HuH-7.5 (cell line): ENCODE measurements around the gene CTNNA3.
"Not testable (repeated sequence)": the region's sequence is repeated elsewhere in the genome, so short reads cannot be mapped to it uniquely, and the experiment has no call there.

Source experiments
- DNase-seq: peaks from one replicate; pipeline ENCODE4 v3.0.0; 2011; ENCODE audit warnings: low spot score

Gene CTNNA3

GRCh38 chr10:67246066-67246555, 449.9 kb downstream of the CTNNA3 start:
- no peak for DNase-seq

- DNase-seq, result no peak
Observed at GRCh38 chr10:67242528-67242927, 453.5 kb downstream of the CTNNA3 start.

DNA sequence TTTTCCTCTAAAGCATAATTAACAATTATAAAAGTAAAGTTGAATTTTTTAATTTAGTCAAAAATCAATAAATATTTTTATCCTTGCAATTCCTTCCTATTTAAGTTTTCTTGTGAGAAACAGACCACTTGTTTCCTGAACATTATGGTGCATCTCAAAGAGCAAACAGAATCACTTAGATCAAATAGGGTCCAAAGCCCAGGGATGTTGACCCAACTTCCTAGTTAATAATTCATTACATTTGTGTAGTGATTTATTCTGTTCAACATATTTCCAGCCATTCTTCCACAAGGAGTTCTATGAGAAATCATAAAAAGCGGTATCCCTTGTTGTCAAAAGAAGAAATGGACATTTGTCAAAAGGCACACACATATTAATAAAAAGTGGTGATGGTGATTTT, 454.5 kb downstream of the CTNNA3 start:
- no peak for DNase-seq

- DNase-seq, result no peak
Observed at GRCh38 chr10:67239864-67240497, 456.0 kb downstream of the CTNNA3 start.

- not testable (repeated sequence) for DNase-seq
Observed at GRCh38 chr10:67230680-67231500, 465.1 kb downstream of the CTNNA3 start.

- no peak for DNase-seq
Observed at GRCh38 chr10:67225226-67225625, 470.8 kb downstream of the CTNNA3 start.

- no peak for DNase-seq
Observed at GRCh38 chr10:67224553-67224952, 471.4 kb downstream of the CTNNA3 start.

DNA sequence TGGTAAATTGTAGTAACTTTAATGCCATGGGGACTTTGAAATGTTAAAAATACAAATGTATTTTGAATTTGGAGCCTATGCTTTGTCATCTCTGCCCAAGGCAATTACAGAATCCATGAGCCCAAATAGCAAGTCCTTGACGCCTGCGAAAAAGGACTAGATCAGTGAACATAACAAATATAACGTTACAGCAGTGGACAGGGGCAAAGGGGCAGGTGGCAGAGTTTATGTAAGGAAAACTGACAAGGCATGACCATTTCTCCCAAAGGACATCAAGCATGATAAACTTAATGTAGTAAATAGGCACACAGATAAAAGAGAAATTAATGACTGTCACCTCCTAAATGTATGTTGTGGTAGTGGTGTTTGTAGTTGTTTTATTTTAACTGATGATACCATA, 473.1 kb downstream of the CTNNA3 start:
- no peak for DNase-seq

DNA sequence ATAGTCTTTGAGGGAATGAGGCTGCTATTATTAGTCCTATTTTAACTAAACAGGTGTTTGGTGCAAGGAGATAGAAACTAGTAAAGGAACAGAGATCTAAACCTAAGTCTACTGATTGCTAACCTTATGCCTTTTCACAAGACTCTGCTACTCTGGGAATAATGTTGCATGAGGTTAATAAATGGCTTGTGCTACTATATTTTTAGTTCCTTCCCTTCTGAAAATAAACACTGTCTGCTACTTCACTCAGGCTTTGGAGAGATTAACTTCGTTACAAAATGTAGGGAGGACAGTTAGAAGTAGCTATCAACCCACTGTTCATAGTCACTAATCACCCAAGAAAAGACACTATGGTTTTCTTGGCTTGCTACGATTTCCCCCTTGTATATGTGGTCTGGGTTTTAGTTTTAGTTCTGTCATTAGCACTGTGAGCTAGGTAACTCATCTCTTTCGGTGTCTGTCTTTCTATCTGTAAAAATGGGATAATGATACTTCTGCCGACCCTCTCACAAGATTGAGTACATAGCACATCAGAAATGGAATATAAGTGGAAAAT, 474.0 kb downstream of the CTNNA3 start:
- no peak for DNase-seq

DNA sequence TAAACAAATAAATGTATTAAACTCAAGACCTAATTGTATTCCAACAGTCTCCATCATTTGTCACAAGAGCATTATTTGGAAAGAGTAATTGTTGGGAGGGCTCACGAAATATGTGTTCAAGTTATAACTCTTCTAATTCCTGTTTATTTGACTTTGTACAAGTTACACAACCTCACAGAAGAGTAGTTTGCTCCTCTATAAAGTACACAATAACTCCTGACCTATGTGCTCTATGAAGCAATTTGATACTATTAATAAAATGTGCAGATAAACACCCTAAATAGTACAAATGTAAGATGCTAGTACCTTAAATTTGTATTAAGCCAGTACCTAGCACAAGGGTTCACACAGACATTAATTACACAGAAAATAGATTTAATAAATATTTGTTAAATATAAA, 484.3 kb downstream of the CTNNA3 start:
- no peak for DNase-seq

DNA sequence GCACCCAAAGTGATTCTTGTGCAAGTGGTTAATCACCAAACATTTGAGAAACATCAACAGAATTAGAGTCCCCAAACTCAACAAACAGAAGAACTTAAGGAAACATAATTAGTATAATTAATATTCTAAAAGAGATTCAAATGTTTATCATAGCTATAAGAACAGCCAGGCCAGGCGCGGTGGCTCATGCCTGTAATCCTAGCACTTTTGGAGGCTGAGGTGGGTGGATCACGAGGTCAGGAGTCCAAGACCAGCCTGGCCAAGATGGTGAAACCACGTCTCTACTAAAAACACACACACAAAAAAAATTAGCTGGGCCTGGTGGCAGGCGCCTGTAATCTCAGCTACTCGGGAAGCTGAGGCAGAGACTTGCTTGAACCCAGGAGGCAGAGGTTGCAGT, 488.1 kb downstream of the CTNNA3 start:
- DNase-seq, result not testable (repeated sequence)

DNA sequence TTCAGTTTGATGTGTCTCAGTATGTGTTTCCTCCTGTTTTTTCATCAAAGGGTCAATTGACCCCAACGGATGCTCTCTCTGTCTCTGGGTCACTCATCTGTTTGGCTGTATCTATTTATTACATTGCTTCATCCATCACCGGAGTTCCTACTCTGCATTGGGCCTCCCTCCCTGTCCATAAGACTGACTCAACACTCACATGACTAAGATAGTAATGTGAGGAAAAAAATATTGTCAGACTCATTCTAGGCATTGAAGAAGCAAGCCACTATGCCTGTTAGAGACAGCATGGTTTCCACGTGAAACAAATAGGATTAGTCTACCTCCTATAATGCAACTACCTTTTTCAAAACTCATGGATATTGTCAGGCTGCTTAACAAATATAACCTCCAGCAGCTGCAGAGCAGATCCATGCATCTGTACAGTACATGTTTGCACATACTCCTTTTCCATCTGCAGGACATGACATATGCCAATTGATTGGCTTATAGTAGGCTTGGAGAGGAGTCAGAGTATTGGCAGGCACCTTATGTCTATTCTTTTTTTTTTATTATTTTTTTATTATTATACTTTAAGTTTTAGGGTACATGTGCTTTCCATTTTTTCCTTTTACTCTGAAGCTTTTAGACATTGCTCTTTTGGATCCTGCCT, 495.0 kb downstream of the CTNNA3 start:
- no peak for DNase-seq

DNA sequence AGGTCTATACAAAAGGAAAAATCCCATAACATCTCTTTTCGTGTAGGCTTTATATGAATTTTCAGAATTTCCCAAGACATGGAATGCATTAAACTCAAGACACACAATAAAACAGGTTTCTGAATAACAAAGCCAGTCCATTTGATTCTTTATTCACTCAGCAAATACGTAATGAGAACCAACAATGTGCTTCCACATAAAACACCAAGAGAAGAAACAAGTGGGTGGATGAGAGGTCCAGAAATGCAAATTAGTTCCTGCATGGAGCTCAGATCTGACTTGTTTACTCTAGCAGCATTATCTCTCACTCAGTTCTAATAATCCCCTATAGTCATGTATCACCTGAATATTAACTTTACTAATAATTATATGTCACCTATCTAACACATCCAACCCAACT, 520.6 kb downstream of the CTNNA3 start:
- DNase-seq, result no peak

GRCh38 chr10:67173787-67174186, 522.2 kb downstream of the CTNNA3 start:
- DNase-seq, result no peak

- no peak for DNase-seq
Observed at GRCh38 chr10:67171970-67172369, 524.0 kb downstream of the CTNNA3 start.

GRCh38 chr10:67156239-67156638, 539.8 kb downstream of the CTNNA3 start:
- no peak for DNase-seq

GRCh38 chr10:67151471-67151870, 544.5 kb downstream of the CTNNA3 start:
- no peak for DNase-seq

GRCh38 chr10:67144530-67144929, 551.5 kb downstream of the CTNNA3 start:
- no peak for DNase-seq

DNA sequence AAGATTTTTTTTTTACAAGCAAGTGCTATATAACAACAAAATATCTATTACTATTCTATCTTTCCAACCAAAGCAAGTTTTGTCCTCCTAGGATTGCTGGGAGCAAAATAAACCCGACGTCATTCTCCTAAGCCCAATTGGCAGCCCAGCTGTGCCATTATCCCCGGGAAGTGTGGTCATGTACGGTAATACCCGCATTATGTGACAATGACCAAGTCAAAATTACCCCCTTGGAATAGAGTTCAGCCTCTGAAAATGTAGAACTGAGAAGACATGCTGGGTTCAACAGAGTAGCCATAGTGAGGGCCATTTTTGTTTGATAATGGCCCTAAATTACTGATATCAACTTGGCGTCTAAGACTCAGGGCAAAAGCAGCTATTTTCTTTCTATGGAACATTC, 554.7 kb downstream of the CTNNA3 start:
- no peak for DNase-seq

DNA sequence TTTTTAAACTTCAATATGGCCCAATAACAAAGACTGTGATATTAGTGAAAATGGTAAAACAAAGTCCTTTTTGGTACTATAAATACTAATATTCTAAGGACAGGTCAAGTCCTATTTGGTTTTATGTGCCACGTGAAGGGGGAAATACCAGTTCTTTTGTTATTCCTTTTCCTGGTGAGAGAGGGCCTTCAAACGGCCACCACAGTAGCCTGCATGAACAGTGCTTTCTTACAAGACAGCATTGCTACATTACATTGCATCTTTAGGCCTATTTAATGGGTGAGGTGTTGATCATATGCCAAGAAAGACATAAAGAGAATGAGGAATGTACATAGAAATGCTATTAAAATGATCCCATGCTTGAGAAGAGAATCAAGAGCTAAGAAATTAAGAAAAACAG, 555.4 kb downstream of the CTNNA3 start:
- DNase-seq, result no peak

DNA sequence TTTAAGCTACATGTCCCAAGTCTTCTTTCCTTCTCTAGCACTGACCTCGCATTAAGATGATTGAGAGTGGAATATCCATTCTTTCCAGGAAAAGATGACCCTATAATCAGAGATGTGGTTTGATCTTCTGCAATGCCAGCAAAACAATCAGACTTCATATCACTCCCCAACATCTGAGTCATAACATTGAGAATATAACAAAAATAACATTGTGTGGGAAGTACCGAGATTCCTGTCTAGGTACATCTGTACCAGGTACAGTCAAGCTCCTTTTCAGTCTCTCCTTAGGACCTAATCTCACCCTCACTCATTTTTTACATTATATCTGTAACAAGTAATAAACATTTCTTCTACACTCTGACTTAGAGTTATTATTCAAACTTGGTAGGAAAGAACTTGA, 568.6 kb downstream of the CTNNA3 start:
- DNase-seq, result no peak

GRCh38 chr10:67119651-67120050, 576.3 kb downstream of the CTNNA3 start:
- DNase-seq, result no peak

GRCh38 chr10:67115972-67116371, 580.0 kb downstream of the CTNNA3 start:
- no peak for DNase-seq
